HG02938 (cell line): Measurements from ENCODE around the gene SPARCL1.
"Not testable (repeated sequence)": the region's sequence is repeated elsewhere in the genome, so short reads cannot be mapped to it uniquely, and the experiment has no call there.

ENCODE experiments used
- ATAC-seq: cut with Tn5 transposase; IDR thresholded peaks from one replicate; pipeline ENCODE4 v1.9.1; 2021; ENCODE audit warnings: mild to moderate bottlenecking, moderate library complexity; ENCODE audit not compliant: unreplicated experiment

SPARCL1 gene

DNA sequence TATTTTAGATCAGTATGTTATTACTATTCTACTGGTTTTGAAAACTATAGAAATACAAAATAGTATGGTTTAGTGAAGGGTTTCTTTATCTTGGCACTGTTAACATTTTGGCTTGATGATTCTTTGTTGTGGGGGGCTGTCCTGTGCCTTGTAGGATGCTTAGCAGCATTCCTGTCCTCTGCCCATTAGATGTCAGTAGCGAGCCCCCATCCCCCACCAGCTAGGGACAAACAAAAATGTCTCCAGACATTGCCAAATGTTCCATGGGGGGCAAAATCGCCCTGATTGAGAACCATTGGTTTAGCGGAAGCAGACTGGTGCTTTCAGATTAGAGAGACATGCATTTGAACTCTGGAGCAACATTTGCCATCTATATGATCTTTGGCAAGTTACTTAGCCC is 23.3 kb downstream of the SPARCL1 start:
- no peak for ATAC-seq

DNA sequence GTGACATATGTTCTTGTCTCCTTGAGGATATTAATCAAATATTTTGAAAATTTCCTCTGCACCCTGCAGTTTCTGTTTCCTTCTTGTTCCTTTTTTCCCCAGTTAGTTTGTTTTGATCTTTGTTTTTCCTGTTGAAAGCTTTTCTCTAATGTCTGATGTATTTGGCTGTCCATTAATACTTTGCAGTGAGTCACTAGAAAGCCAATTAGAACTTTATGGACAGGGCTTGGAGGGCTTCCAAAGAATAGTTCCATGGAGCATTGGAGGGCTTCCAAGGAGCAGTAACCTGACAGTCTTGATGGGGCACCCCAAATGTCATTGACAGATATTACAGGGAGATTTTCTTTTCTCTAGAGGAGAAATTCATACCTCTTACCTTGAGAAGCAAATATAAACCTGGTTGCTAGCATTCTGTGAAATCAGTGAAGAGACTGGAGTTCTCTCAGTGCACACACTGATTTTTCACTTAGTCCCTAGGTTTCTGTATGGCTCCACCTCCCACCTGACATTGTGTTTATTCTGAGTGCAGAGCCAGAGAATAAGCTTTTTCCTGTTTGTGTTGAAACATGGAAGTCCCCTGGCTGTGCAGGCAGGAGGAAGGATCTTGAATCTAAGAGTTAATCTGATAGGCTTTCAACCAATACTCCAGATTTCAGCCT is 26.5 kb downstream of the SPARCL1 start:
- no peak for ATAC-seq

DNA sequence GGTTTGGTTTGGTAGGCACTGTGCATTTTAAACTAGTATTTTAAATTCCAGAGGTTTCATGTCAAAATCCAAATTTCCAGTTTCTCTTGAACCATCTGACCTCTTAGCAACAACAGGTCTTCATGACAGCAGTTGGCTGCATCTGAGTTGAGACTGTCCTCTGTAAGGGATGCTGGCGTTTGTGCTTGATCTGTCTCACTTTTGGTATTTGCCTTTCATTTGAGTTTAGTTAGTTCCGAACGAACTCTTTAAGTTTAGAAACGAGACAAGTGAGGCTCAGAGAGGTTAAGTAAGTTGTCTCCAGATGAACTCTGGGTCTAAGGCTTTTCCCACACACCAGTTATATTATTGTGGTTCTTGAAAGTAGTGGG is 29.1 kb downstream of the SPARCL1 start:
- ATAC-seq, result peak; percentile 50

DNA sequence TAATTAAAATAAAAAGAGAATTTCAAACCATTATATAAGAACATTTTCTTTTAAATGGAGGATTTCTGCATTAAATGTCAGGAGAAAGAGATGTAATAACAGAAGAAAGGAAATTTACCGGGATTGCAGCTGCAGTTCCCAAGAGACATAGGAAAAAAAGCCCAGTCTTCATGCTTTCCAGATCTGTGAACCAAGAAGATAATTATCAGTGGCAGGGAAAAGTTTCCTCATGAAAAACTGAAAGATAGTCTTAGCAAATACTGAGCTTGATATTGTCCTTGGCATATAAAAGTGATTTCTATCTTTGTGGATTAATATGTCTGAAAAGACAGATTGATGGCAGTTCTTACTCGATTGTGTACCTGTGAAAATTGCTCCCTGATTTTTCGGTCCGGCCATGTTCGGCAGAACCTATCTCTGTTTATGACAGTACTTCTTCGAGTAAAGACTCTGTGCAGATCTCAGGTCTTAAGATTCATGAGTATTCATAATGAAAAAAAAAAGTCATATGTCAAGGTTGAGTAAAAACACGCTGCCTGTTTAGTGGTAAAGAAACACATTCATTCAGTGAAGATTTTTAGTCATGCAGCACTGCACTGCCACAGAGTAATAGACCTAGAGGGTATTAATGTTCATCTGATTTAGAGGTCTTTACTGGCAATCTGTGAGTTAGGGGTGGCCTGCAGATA is 29.6 kb downstream of the SPARCL1 start:
- ATAC-seq, result peak; percentile 85

DNA sequence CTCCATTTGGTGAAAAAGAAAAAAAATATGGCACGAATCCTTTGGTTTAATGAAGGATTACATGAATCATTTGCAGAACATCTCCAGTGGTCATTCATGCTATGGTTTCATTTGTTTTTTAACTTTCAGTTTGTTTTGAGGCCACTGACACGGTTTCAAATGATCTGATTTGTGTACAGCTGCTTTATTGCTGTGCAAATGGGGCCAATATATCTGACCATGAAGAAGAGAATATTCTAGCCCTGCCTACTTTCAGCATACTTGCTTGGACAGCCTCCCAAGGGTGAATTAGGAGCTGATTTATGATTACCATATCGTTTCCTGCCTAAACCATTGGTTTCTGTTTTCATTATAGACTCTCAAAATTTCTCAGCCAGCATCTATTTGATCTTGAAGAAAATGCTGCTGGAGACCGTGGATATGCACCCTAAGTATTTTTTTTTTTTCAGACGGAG is 30.7 kb downstream of the SPARCL1 start:
- ATAC-seq, result peak; percentile 75

DNA sequence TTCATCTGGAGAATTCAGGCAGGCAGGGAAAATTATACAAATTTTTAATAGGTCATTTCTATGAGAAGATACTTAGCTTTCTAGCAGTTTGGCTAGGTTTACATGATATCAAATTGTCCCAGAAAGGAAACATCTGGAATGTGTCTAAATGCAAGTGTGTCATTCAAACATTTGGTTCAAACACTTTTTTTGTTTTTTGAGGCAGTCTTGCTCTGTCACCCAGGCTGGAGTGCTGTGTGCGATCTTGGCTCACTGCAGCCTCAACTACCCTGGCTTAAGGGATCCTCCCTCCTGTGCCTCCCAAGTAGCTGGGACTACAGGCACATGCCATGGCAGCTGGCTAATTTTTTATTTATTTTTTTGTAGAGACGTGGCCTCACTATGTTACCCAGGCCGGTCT is 31.6 kb downstream of the SPARCL1 start:
- no peak for ATAC-seq

DNA sequence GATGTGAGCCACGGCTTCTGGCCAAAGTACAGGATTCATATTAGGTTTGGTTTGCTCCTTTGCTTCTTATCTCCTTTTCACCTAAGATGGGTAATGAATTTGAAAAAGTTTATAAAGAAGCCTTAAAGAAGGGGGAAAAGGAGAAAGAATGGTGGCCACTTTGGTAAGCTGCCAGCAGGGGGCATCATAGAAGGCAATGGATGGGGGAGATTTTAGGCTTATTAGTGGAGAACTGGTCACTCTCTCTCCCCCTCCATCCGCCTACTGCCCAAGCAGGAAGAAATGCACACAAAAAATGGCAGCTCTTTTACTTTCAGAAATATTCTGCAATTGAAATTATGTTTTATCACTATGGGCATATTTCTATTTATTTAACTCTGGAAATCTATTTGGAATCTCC is 32.0 kb downstream of the SPARCL1 start:
- no peak for ATAC-seq

DNA sequence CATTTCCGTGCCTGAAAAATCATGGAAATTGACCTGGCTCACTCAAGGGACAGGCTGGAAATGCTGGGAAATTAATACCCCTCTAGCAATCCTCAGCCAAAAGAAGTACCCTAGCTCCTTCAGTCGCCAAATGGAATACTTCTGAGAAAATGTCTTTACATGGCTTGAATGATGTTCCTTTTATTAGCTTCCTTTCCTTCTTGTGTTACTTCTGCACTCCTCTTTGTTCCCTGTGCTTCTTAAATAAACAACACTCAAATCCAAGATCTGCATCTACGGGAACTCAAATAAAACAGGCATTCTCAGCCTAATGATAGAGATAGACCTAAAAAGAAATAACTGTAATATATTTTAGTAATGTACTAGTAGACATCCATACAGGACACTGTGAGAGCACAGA is 36.1 kb downstream of the SPARCL1 start:
- ATAC-seq, result no peak

DNA sequence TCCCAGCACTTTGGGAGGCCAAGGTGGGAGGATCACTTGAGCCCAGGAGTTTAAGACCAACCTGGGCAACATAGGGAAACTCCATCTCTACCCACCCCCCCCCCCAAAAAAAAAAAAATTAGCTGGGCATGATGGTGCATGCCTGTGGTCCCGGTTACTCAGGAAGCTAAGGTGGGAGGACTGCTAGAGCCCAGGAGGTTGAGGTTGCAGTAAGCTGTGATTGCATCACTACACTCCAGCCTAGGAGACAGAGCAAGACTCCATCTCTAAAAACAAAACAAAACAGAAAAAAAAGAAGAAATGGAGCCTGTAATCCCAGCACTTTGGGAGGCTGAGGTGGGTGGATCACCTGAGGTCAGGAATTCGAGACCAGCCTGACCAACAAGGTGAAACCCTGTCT is 37.3 kb downstream of the SPARCL1 start:
- not testable (repeated sequence) for ATAC-seq

DNA sequence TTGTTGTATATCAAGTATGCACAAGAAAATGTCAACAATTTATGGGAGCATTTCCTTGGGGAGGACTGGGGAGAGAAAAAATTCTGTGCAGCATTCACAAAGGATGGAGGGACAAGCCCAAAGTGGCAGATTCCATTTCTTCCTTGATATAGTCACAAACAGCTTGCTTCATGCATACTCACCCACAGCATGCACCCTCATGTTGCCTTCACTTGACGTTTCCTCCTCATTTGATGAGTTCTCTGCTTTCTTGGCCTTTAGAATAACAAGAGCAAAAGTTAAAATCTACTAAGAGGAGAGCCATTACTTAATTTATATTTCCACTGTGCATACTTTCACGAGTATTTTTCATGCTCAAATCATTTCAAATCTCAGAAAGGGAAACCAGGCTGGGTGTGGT is 37.7 kb downstream of the SPARCL1 start:
- no peak for ATAC-seq

DNA sequence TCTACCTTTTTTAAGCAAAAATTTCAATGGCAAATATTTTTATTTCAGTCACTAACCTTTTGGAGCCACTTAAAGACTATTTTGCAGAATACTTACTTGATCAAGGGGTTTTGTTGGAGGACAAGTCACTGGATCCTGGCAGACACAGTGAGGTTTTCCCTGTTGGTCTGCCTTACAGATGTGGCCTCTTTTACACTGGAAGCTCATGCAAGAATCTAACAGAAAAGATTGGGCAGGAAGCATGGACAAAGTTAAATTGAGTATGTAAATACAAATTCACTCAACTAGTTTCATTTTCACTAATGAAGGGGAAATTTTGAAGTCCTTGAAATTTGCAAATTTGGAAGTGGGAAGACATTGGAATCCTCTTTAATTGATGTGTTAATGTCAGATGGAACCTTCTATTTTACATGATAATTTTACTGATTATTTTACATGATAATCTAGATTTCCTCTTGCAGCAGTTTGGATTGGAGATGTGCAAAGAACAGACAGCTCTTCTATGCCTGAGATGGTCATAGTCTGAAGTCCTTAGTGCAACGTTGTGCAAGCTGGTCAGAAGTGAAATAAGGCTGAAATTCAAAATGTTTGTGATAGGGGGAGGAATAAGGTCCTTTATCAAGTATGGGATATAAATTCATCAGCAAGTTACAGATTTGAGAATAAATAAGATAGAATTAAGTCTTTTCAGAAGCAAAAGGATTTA is 38.4 kb downstream of the SPARCL1 start:
- ATAC-seq, result no peak

DNA sequence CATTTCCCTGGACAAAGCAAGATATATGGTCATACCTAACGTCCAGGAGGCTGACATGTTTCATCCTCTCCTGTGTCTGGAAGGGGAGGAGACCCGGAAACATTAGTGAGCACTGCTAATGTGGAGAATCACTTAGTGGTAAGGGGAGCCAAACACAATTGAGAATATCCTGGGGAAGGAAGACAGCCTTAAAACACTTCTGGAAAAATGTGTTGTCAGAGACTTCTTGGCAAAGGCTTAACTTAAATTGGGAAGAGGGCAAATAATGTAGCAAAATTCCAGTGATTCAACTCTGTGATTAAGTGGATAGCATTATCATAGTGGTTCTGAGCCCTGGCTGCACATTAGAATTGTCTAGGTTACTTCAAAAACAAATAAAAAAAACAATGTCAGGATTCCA is 39.5 kb downstream of the SPARCL1 start:
- ATAC-seq, result no peak

DNA sequence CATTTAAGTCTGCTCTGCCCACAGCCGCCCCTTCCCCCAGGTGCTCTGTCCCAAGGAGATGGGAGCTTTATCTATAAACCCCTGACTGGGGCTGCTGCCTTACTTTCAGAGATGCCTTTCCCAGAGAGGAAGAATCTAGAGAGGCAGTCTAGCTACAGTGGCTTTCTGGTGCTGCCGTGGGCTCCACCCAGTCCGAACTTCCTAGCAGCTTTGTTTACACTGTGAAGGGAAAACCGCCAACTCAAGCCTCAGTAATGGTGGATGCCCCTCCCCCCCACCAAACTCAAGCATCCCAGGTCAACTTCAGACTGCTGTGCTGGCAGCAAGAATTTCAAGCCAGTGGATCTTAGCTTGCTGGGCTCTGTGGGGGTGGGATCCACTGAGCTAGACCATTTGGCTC is 40.5 kb downstream of the SPARCL1 start:
- ATAC-seq, result not testable (repeated sequence)

DNA sequence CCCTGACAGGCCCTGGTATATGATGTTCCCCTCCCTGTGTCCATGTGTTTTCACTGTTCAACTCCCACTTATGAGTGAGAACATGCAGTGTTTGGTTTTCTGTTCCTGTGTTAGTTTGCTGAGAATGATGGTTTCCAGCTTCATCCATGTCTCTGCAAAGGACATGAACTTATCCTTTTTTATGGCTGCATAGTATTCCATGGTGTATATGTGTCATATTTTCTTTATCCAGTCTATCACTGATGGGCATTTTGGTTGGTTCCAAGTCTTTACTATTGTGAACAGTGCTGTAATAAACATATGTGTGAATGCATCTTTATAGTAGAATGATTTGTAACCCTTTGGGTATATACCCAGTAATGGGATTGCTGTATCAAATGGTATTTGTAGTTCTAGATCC is 45.9 kb downstream of the SPARCL1 start:
- ATAC-seq, result not testable (repeated sequence)

DNA sequence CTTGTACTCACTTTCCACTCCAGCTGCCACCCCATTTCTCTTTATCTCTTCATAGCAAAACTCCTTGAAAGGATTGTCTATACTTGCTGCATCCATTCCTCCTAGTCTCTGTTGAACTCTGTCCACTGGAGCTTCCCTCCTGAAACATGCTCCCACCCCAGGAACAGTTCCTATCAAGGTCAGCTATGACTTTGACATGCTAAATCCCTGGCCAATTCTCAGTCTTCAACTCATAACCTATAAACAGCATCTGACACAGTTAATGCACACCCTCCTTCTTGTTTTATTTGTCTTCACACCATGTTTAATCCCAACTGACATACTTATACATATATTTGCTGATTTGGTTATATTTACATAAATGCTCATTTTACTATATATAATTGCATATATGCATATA is 47.8 kb downstream of the SPARCL1 start:
- ATAC-seq, result no peak

DNA sequence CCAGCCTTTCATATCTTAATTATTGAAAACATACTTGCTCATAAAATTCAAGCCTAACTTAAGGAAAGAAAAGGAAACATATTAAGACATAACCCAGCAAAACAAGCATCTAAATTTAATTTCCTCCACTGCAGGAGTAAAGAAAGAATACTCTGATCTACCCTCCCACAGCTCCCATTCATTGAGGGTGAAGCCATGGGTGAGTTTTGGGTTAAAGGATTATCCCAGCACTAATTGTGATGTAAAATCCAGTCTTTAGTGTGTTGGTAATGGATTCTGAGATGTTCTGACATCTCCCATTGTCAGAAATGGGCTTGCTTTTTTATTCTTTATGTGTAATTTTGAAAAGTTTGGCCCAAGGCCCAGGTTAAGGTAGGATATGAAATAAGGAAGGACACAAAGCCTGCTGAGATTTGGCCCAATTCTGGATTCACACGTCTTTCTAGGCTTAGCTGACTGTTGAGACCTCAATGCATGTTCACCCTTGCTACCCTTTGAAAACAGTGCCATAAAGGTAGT is 50.4 kb downstream of the SPARCL1 start:
- ATAC-seq, result no peak

DNA sequence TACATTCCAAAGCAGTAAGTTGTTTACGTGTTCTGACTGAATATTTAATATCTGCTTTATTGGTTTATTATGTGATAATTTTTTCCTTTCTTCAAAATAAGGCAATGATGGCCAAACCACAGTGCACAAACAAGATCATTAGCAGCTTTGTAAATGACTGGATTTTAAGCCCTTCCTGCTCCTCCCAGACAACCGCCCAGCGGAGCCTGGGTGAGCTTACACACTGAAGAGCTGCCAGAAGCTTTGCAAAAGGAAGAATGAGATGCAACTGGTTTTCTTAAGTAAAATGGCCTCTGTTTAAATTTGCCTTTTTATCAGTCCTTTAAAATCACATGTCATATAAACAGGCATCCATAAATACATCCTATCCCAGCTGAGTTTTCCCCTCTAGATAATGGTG is 52.2 kb downstream of the SPARCL1 start:
- no peak for ATAC-seq

DNA sequence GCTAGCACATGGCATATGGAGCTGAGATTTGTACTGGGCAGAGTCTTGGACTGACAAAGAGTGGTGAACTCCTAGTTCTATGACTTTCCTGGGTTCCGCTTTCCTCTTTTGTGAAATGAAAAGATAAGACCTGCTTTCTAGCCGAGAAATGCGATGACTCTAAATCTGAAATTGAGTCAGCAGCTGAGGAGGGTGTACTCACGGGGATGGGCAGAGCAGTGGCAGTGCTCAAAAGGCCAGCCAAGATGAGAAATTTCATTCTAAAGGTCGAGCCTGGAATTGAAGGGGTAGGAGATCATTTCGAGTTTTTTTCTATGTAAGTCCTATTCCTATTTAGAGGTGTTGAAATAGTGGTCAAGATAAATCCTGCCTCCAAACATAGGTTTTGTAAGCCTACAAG is 59.8 kb downstream of the SPARCL1 start:
- ATAC-seq, result no peak

DNA sequence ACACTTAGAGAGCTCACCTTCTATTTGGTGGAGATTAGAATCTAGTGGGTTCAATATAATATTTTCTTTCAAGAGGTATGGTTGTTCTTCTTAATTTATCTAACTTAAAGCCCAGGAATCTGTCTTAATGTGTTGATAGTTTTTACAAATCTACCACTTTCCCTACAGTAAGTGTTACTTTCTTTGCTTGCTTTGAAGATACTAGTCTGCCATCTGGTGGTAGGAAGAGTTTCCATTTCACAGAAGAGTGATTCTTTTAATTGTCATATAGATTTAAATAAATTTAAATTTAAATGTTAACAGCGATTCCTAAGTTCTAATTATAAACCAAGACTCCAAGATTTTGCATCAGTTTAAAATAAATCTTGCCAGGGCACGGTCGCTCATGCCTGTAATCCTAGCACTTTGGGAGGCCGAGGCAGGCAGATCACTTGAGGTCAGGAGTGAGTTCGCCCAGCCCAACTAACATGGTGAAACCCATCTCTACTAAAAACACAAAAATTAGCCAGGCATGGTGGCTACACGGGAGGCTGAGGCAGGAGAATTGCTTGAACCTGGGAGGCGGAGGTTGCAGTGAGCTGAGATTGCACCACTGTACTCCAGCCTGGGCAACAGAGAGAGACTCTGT is 63.3 kb downstream of the SPARCL1 start:
- ATAC-seq, result no peak

DNA sequence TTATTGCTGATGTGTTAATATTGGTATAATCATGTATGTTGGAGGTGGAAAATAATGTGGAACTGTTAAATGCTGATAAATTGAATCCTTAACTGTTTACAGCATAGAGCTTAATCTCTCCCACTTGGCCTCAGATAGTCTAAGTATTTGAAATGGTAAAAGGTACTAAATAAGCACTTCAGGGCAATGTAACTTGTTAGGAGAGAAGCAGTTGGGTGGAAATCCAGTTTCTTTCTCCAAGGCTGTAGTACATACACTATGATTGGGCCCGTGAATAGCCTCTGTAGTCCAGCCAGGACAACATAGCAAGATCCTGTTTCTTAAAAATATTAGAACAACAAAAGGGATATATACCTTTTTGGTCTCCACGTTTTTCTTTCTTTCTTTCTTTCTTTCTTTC is 67.1 kb downstream of the SPARCL1 start:
- no peak for ATAC-seq

DNA sequence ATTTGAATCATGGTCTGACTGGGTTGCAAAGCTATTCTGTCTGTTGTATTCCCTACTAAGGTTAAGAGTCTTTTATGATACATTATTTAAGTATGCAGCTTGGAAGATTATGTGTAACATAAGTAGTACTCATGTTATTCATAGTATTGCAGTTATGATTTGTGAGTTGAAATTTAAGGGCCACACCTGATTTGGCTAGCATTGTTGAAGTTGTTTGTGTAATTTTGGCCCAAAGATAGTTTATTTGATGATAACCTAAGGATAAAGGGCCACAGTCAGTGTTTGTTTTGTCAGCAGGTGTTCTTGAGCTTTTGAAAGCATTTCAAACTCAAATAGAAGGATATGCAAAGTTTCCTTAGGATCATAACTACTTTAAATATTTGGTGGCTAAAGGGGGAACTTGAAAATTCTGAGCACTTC is 67.9 kb downstream of the SPARCL1 start:
- ATAC-seq, result no peak
